Measurements from ENCODE around the gene PPP2R2C.

Gene PPP2R2C

GRCh38 chr4:6375620-6376295 lies 96.7 kb downstream of the PPP2R2C start:
- no peak for DNase-seq (ENCODE audit: low read depth)
- TF ChIP-seq CTCF (IDR thresholded peaks at IDR 0.05; ENCODE audit: control insufficient read depth, insufficient read depth, low read depth, low read length, missing control alignments) = no peak
- no peak overlapping the region for H3K4me3 ChIP-seq (ENCODE audit: control insufficient read depth, low read depth, low read length)

- no peak overlapping the region for H3K4me3 ChIP-seq (ENCODE audit: control insufficient read depth, low read depth, low read length)
- TF ChIP-seq CTCF (IDR thresholded peaks at IDR 0.05; ENCODE audit: control insufficient read depth, insufficient read depth, low read depth, low read length, missing control alignments) = no peak
- DNase-seq (ENCODE audit: low read depth) = no peak
Measured at GRCh38 chr4:6374575-6374974, 97.8 kb downstream of the PPP2R2C start.

GRCh38 chr4:6373541-6374410 lies 98.6 kb downstream of the PPP2R2C start:
- no peak overlapping the region for H3K4me3 ChIP-seq (ENCODE audit: control insufficient read depth, low read depth, low read length)
- no peak for DNase-seq (ENCODE audit: low read depth)
- TF ChIP-seq CTCF (IDR thresholded peaks at IDR 0.05; ENCODE audit: control insufficient read depth, insufficient read depth, low read depth, low read length, missing control alignments) = no peak

- H3K4me3 ChIP-seq (ENCODE audit: control insufficient read depth, low read depth, low read length) = no peak overlapping the region
- DNase-seq (ENCODE audit: low read depth) = no peak
- no peak for TF ChIP-seq CTCF (IDR thresholded peaks at IDR 0.05; ENCODE audit: control insufficient read depth, insufficient read depth, low read depth, low read length, missing control alignments)
Measured at GRCh38 chr4:6372649-6373525, 99.5 kb downstream of the PPP2R2C start.

GRCh38 chr4:6371812-6372211 lies 100.6 kb downstream of the PPP2R2C start:
- no peak overlapping the region for H3K4me3 ChIP-seq (ENCODE audit: control insufficient read depth, low read depth, low read length)
- no peak for TF ChIP-seq CTCF (IDR thresholded peaks at IDR 0.05; ENCODE audit: control insufficient read depth, insufficient read depth, low read depth, low read length, missing control alignments)
- no peak for DNase-seq (ENCODE audit: low read depth)

GRCh38 chr4:6371271-6371670 lies 101.1 kb downstream of the PPP2R2C start:
- H3K4me3 ChIP-seq (ENCODE audit: control insufficient read depth, low read depth, low read length) = no peak overlapping the region
- no peak for TF ChIP-seq CTCF (IDR thresholded peaks at IDR 0.05; ENCODE audit: control insufficient read depth, insufficient read depth, low read depth, low read length, missing control alignments)
- no peak for DNase-seq (ENCODE audit: low read depth)
